Measurements from ENCODE around the gene DMD.
A peak's percentile ranks its signal among the peaks of the same experiment; 100 is the strongest.

Gene DMD

GRCh38 chrX:32525234-32525633 is 686.1 kb downstream of the DMD start:
- DNase-seq (ENCODE audit: low read depth) = no peak
- no peak overlapping the region for H3K4me3 ChIP-seq (ENCODE audit: low read depth, low read length)
- TF ChIP-seq CTCF (IDR thresholded peaks at IDR 0.05; ENCODE audit: insufficient read depth, low read depth, low read length, missing control alignments) = no peak

- no peak overlapping the region for H3K4me3 ChIP-seq (ENCODE audit: low read depth, low read length)
- TF ChIP-seq CTCF (IDR thresholded peaks at IDR 0.05; ENCODE audit: insufficient read depth, low read depth, low read length, missing control alignments) = no peak
- no peak for DNase-seq (ENCODE audit: low read depth)
Measured at GRCh38 chrX:32524385-32524784, 687.0 kb downstream of the DMD start.

- no peak for TF ChIP-seq CTCF (IDR thresholded peaks at IDR 0.05; ENCODE audit: insufficient read depth, low read depth, low read length, missing control alignments)
- no peak overlapping the region for H3K4me3 ChIP-seq (ENCODE audit: low read depth, low read length)
- no peak for DNase-seq (ENCODE audit: low read depth)
Measured at GRCh38 chrX:32520789-32521188, 690.6 kb downstream of the DMD start.

- H3K4me3 ChIP-seq (ENCODE audit: low read depth, low read length) = no peak overlapping the region
- no peak for TF ChIP-seq CTCF (IDR thresholded peaks at IDR 0.05; ENCODE audit: insufficient read depth, low read depth, low read length, missing control alignments)
- DNase-seq (ENCODE audit: low read depth) = peak; percentile 7
Measured at GRCh38 chrX:32514986-32515385, 696.4 kb downstream of the DMD start.

GRCh38 chrX:32501606-32502005 is 709.7 kb downstream of the DMD start:
- no peak for DNase-seq (ENCODE audit: low read depth)
- TF ChIP-seq CTCF (IDR thresholded peaks at IDR 0.05; ENCODE audit: insufficient read depth, low read depth, low read length, missing control alignments) = no peak
- no peak overlapping the region for H3K4me3 ChIP-seq (ENCODE audit: low read depth, low read length)

GRCh38 chrX:32496671-32497070 is 714.7 kb downstream of the DMD start:
- no peak for DNase-seq (ENCODE audit: low read depth)
- no peak for TF ChIP-seq CTCF (IDR thresholded peaks at IDR 0.05; ENCODE audit: insufficient read depth, low read depth, low read length, missing control alignments)
- H3K4me3 ChIP-seq (ENCODE audit: low read depth, low read length) = no peak overlapping the region

- no peak for DNase-seq (ENCODE audit: low read depth)
- TF ChIP-seq CTCF (IDR thresholded peaks at IDR 0.05; ENCODE audit: insufficient read depth, low read depth, low read length, missing control alignments) = no peak
- H3K4me3 ChIP-seq (ENCODE audit: low read depth, low read length) = no peak overlapping the region
Measured at GRCh38 chrX:32495855-32496254, 715.5 kb downstream of the DMD start.
